GM21723 (cell line): ENCODE results near the gene KRT15.

Experiments used
- ATAC-seq: cut with Tn5 transposase; IDR thresholded peaks from one replicate; pipeline ENCODE4 v1.9.1; 2021; ENCODE audit warnings: mild to moderate bottlenecking, moderate library complexity; ENCODE audit not compliant: unreplicated experiment

Gene KRT15

GRCh38 chr17:41505809-41506767, 12.6 kb downstream of the KRT15 start:
- no peak for ATAC-seq

DNA sequence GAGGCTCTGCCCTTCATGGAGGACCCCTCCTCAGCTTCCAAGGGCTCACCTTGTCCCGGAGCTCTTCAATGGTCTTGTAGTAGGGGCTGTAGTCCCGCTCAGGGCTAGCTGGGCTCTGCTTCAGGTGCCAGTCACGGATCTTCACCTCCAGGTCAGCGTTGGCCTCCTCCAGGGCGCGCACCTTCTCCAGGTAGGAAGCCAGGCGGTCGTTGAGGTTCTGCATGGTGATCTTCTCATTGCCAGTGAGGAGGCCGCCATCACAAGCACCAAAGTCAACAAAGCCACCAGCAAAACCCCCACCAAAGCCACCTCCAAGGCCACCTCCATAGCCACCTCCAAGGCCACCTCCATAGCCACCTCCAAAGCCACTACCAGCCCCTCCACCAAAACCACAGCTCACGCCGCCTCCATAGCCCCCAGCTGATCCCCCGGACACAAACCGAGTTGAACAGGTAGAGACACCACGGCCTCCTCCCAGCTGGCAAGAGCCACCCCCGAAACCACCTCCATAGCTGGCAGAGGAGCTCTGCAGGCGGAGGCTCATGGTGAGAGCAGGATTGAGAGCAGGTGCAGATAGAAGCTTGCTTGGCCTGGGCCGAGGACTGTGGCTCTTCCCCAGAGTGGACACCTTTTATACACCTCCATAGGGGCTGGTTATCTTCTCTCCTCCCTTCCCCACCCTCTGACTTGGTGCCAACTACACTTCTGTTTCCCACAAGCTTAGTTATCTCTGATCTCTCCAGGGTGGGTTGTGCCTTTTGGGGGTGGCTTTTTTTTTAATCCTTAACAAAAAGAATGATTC, 13.5 kb downstream of the KRT15 start, which contains the start of gene KRT13:
TSS of gene KRT13 (minus strand) at position 606 of the 802 bp plus-strand sequence. CDS start at position 544, 62 bp downstream.
- no peak for ATAC-seq

- ATAC-seq, result no peak
Measured at GRCh38 chr17:41504246-41504977, 14.3 kb downstream of the KRT15 start.

DNA sequence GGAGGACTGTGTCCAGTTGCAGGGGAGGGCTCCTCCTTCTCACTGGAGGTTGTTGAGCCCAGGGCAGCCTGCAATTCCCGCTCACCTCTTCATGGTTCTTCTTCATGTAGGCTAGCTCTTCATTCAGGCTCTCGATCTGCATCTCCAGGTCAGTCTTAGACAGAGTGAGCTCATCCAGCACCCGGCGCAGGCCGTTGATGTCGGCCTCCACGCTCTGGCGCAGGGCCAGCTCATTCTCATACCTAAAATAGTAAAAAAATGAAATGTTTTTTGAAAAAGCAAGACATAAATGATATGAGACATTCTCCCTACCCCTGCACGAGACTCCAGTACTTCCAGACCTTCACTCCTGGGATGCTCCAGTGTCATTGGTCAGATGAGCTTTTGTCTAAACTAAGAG, 15.5 kb downstream of the KRT15 start:
- ATAC-seq, result no peak

GRCh38 chr17:41500131-41500911, 18.4 kb downstream of the KRT15 start:
- no peak for ATAC-seq

GRCh38 chr17:41499714-41500113, 19.0 kb downstream of the KRT15 start:
- ATAC-seq, result no peak

DNA sequence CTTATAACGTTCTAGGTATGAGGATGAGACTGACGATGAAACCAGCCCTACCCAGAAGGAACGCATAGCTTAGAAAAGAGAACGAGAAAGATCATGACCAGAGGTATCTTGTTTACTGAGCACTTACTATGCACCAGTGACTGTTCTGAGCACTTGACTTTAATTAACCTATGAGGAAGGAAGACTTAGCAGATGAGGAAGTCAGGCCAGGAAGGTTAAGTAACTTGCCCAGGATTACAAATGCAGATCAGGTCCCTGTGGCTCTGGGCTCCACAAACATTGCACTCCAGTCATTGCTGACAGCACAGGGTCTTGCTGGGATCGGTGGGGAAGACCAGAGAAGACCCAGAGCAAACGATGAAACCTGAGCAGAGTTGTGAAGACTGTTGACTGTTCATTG, 20.4 kb downstream of the KRT15 start:
- no peak for ATAC-seq

GRCh38 chr17:41496803-41497484, 21.7 kb downstream of the KRT15 start:
- peak; percentile 82 for ATAC-seq

GRCh38 chr17:41494524-41494923, 24.2 kb downstream of the KRT15 start:
- ATAC-seq, result no peak

DNA sequence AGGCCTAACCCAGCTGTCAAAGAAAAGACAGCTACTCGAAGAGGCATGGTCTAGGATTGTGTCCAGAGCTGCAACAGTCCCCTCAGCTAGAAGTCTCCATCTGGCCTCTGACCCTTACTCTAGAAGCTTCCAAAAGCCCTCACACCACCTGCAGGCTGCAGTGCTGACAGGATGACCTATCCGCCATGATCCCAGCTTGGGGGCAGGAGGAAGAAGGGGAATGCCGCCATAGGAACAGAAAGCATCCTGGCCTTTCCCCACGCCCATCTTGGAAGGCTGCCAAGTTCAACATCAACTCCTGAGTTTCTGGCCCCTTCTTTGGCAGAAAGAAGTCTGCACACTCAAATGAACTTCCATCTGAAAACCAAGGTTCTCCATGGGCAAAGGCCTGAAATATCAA, 25.9 kb downstream of the KRT15 start:
- no peak for ATAC-seq

DNA sequence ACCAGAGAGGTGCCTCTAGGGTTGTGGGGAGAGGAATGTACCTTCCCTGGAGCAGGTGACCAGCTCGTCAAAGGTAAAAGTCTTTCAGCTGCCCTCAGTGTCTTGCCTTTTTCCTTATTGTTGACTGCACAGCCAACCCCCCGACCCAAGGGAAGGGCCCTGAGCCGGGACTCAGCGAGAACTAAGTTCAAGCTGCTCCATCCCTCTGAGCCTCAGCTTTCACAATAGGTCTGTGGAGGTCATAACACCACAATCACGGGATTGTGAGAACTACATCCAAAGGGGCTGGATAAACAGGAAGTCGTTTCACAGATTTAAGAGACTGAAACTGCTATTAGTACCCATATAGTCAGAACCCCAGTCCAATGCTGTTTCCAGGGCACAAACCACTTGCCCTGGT, 26.3 kb downstream of the KRT15 start:
- no peak for ATAC-seq

DNA sequence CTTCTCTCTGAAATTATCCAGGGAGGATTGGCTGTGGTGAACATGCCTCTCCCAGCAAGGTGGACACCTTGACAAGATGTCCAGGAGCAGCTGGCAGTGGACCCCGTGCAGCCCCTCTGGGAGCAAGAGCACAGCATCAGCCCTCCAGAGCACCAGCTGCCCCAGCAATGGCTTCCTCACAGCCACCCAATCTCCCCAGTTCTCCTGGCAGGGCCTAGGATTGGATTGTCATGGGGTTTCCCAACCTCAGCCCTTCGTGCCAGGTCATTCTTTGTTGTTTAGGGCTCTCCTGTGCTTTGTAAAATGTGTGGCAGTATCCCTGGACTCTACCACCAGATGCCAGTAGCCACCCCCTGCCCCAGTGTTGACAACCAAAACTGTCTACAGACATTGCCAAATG, 27.2 kb downstream of the KRT15 start:
- ATAC-seq, result no peak

- no peak for ATAC-seq
Measured at GRCh38 chr17:41490000-41490990, 28.4 kb downstream of the KRT15 start.

DNA sequence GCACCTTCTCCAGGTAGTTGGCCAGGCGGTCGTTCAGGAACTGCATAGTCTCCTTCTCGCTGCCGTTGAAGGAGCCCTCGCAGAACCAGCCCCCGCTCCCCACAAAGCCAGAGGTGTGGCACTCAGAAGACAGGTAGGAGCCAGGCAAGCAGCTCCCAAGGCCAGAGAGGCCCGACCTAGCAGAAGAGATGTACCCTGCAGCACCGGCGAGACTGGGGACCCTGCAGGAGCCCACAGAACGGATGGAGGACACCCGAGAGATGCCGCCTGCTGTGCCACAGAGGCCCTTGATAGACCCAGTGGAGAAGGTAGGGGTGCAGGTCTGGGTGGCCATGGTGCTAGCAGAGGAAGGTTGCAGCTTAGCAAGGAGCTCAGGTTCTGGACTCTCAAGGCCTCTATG, 29.2 kb downstream of the KRT15 start, which contains the start of gene KRT36:
TSS of gene KRT36 (minus strand) at position 380 of the 400 bp plus-strand sequence. CDS start at position 334, 46 bp downstream.
- no peak for ATAC-seq

GRCh38 chr17:41486809-41487530, 31.7 kb downstream of the KRT15 start:
- ATAC-seq, result no peak

DNA sequence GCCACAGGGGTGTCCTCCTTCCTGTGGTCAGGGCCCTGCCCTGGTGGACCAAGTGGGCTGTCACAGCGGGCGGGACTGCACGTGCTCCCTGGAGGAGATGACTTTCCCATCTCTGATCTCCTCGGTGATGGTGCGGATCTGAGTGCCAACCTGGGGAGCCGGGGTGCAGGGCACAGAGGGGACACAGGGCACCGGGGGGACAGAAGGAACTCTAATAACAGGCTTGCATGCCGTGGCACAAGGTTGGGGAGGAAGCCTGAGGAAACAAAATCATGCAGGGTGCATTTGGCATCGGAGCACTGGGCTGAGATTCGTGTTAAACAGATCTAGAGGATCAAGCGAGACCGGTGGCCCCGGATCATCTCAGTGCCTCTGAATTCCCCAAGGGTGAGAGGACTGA, 32.4 kb downstream of the KRT15 start:
- ATAC-seq, result no peak
